NCI-H2029 treated with DMSO at 0.1 percent for 48 hours (cell line): ENCODE measurements around the gene HAPLN3.

Experiments
- DNase-seq: peaks from one replicate; lab custom pipeline; 2025; lab: John Stamatoyannopoulos, UW

Gene HAPLN3

DNA sequence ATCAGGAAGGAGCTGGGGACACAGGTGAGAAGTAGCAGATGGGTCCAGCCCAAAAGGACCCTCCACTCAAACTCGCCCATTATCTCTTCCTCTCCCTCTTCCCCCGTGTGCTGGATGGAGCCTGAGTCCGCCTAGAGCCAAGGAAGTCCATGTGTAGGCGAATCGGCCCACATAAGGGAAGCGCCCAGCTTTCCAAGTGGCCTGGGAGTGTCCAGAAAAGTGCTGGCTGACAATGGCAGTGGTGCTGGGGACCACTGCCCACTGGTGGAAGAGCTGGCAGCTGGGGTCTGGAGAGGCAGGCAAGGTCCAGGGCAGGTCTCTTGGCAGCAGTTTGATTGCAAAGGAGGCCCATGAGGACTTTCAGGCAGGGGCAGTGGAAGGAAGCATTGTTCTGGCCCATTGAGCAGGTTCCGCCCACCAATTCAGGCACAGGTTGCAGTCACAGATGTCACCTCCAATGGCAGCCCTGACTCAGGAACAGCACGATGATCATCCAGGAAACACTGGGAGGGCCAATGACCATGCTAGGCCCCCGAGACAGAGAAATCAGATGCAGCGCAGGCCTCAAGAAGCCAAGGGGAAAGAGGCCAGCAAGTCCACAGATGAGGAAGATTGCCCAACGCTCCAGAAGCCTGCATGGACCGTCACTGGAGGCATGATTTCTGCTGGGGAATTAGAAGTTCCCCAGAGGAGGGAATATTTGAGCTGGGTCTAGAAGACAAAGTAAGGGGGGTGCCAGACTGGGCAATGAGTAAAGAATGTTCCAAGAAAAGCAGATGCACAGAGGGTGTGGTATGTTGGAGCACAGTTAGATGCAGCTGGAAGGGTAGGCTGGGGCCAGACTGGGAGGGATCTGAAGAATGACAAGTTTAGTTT, 14.8 kb upstream of the HAPLN3 start:
- DNase-seq, result no peak

GRCh38 chr15:88908697-88909621, 13.6 kb upstream of the HAPLN3 start:
- DNase-seq, result no peak

DNA sequence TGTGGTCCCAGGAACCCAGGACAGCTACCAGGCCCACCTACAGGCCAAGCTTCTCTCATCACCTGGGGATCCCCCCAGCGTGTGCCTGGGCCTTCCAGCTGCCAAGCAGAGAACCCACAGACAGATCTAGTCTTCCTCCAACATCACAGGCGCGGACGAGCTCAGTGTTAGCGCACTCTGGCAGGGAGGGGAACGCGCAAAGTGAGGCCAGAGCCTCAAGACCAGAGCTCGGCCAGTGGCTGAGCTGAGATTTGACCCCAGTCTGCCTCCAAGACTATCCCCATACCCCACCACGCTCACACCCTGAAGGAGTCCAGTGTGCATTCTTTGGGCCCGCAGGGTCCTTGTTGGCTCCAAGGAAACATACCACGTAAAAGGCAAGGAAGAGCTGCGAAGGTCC, 12.8 kb upstream of the HAPLN3 start:
- DNase-seq, result no peak

DNA sequence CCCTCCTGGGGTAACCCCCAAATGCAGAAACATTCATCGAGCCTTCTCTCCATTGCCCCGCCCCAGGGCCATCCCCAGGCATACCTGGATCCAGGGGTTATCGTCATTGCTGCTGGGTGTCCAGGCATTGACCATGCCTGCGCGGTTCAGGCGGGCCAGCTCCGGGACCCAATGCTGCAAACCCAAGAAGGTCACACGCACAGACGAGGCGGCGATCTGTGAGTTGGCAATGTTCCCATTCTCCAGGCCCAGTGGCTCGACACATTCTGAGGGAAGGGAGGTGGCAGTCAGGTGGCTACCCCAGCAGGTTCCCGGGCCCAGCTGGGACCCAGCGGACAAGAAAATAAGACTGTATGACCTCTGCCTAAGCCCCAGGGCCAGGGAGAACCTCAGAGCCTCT, 11.8 kb upstream of the HAPLN3 start:
- no peak for DNase-seq

GRCh38 chr15:88906551-88906950, 11.2 kb upstream of the HAPLN3 start:
- DNase-seq, result no peak

GRCh38 chr15:88906130-88906529, 10.8 kb upstream of the HAPLN3 start:
- no peak for DNase-seq

DNA sequence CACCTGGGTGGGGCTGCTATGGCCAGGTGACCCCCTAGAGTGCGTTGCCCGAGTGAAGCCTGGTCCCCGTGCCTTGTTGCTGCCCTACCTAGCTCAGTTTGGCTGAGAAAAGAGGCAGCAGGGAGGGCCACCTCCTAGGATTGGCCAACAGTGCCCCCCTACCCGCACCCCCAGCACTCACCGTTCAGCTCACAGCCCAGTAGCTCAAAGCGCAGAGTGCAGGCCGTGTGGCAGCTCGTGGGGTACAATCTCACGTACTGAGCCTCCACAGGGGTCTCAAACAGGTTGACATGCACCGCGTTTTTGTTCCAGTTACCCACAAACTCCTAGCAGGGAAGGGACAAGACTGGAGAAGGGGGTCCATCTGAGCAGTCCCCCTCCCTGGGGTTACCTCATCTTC, 10.2 kb upstream of the HAPLN3 start:
- no peak for DNase-seq

DNA sequence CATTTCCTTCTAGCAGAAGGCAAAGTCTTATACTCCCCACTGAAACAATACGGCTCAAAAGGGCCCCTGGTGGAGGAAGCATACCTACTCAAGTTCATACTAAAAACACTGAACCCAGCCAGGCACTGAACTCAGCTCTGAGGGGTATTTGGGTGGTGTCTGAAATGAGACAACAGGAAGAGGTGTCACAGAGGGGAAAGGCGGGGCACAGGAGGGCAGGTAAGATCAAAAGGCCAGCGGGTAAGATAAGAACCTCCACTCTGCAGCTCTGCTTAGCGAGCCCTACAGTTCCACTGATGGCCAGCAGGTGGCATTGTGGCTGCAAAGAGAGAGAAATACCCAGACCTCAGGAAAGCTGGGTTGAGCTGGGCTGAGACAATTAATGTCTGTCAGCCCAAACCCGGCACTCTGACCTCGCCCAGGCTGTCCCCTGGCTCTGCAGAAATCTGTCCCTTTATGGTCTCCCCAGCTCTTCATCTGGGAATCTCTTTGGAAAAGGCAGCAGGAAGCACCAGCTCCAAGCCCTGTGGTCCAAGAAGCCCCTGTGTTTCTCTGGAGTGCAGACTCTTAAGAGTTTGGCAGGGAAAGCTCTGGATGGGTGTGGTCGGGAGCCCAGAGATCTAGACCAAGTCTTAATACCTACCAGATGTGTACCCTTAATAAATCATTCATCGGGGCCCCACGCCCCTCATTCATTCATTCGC, 9.4 kb upstream of the HAPLN3 start:
- DNase-seq, result no peak

- DNase-seq, result no peak
Measured at GRCh38 chr15:88904257-88904623, 8.9 kb upstream of the HAPLN3 start.

DNA sequence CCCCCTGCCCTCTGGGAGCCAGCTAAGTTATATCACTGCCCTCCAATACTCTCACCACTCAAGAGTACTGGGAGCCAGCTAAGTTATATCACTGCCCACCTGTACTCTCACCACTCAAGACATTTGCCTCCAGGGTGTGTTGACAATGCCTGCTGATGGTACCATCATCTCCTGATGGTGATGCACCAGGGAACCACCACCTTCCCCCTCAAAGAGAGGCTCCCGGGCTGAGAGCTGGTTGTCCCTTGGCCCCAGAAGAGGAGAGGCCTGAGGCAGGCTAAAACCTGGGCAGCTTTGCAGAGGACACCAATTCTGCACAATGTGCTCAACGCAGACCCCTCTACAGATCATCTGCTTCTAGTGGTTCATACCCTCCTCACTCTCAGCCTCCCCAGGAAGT, 7.5 kb upstream of the HAPLN3 start:
- DNase-seq, result no peak

DNA sequence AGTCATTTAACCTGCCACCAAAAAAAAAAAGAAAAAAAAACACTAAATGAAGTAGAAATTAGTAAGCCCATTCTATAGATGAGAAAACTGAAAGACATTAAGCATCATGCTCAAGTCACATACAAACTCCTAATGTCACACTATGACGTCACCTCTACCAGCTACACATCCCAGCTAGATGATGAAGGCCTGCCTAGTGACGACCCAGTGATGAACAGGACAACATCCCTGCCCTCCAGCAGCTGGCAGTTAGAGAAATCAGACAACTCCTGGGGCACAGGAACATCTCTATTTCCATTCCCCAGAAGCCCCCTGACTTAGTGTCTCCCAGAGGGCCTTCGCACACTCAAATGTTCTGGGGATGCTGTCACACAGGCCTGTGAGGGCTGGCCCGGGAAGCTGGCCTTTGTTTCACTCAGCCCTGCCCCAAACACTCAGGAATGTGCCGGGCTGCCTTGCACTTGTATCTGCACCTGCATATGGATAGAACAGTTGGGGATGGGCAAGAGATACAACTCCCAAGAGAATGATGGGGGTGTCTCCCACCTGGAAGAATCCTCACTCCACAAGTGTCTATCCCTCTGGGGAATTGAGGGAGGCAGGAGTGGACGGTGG, 7.0 kb upstream of the HAPLN3 start:
- no peak for DNase-seq

DNA sequence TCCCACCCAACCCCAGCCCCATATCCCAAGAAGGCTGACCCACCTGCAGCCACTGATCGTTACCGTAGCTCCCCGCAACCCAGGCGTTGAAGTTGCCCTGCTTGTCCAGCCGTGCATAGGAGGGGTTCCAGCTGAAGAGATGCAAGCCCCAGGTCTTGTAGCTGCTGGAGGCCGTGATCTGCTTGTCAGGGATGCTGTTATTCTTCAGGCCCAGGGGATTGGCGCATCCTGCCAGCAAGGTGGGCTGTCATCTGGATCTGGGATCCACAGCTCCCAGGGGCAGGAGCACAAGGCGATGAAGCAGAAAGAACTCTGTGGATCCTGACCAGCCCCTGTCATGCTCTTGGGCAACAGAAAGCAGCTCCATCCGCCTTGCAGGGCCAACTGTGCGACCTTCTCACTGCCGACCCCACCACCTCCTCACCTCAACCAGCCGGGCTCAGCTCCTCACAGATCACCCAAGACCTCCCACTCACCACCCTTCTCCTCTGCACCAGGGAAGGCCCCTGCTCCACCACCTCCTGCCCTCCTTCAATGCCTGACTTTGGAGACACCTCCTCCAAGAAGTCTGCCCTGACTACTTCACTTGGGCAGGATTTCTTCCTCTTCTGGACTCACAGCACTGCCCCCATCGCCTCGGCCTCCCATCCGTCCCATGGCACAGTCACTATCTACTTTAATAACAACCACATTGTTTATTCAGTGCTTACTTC, 6.3 kb upstream of the HAPLN3 start:
- no peak for DNase-seq

GRCh38 chr15:88900982-88901418, 5.7 kb upstream of the HAPLN3 start:
- DNase-seq, result no peak

- no peak for DNase-seq
Measured at GRCh38 chr15:88900309-88900981, 5.1 kb upstream of the HAPLN3 start.

DNA sequence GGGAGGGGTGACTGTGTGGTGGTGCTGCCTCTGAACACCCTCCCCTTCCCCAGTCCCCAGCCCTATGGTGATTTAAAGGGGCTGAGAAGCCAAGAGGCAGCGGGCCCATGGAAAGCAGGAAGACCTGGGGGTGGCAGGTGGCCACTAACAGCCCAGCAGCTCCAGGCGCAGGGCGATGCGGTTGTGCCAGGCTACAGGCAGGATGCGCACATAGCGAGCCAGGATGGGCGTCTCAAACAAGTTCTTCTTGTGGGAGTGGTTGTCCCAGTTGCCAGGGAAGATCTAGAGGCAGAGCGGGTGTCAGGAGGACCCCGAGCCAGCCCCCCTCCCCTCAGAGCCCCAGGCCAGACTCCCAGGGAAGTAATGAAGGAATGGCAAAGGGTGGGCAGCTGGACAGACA, 3.9 kb upstream of the HAPLN3 start:
- no peak for DNase-seq

GRCh38 chr15:88898736-88899135, 3.4 kb upstream of the HAPLN3 start:
- no peak for DNase-seq

DNA sequence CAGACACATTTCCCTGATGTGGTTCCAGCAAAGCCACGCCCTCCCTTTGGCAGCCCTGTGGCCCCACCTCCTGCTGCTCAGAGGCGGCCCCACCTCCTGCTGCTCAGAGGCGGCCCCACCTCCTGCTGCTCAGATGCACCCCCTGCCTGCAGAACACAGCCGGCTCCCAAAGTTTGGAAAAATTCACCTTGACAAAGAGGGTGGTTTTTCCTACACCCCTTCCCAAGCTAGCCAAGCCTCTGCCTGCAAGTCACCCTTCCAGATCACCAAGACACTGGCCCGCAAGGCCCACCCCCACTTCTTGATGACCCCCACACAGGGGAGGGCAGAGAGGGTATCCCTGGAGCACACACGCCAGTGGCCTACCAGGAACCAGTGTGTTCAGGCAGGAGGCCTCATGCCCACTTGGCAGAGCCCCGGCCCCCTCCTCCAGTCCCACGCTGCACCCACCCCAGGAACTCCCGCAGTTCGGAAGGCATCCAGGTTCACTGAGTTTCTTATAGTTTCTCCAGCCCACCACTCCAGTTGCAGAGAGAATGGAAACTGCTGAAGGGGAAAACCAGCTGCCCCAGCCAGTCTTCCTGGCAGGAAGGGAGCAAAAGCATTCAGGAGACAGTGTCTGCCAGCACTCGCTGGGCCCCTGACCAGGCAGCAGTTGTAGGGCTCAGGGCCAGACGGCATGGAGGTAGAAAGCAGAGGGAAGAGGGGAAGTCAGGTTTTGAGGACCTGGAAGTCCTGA, 2.3 kb upstream of the HAPLN3 start:
- no peak for DNase-seq

DNA sequence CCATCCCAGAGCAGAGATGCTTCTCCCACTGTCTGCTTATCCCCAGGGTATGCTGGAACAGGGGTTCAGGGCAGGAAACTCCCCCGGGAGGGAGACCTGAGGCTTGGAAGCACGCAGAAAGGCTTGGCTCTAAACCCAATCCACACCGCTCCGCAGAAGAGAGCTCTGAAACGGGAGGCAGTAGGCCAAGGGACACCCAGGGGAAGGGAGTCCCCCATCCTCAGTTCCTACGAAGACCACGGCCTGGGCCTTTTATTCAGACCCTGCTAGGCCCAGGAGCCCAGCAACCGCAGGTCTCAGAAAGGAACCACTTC, 1.8 kb upstream of the HAPLN3 start:
- DNase-seq, result no peak

DNA sequence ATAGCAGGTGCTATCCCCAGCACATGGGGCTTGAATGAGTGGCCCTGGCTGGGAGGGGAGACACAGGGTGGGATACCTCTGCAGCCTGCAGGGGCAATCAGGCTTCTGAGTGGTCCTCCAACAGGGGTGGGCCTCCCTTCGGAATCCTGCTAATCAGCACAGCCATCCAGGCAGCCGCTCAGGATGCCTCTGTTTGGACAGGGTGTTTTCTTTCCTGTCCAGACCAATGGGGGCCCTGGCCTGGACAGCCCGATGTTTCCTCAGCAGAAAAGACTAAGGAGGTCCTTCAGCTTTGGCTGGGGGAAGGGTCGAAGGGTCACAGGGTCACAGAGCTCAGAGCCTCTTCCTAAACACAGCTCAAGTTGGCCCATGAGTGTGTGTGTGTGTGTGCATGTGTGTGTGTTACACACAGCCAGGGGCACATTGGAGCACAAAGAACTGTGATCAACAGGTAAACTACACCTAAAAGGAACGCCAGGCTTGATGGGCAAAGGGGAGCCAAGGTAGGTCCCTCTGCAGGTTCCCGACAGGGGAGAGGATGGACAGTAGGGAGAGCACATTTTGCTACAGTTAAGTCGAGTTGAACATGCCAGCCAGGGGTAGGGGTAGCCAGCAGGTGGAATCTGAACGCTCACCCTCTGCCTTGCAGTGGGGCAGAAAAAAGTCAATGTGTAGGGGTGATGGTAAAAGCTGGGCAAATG, 1.1 kb upstream of the HAPLN3 start:
- no peak for DNase-seq
